ENCODE data around the gene SLC46A2.

SLC46A2 gene

GRCh38 chr9:112860451-112860850 lies 30.2 kb downstream of the SLC46A2 start:
- Histone ChIP-seq H3K36me3 (ENCODE audit: insufficient read depth, low read length) (peaks cover 7% of the 10 kb centered on the region; the same call in 1 of the 2 replicates), H3K9me3 (ENCODE audit: low read length) (no peaks in the 10 kb centered on the region), H3K27ac (ENCODE audit: low read depth, low read length, poor library complexity, severe bottlenecking) (no peak overlapping the region), H2AFZ (ENCODE audit: low read length) (no peak overlapping the region), H3K4me3 (ENCODE audit: low read depth, low read length, poor library complexity, severe bottlenecking) (no peak overlapping the region), H3F3A (ENCODE audit: insufficient read depth, low read length) (no peaks in the 10 kb centered on the region), H3K9ac (ENCODE audit: low read length) (no peak overlapping the region), H4K20me1 (ENCODE audit: insufficient read depth, low read length) (no peaks in the 10 kb centered on the region), H3K27me3 (ENCODE audit: insufficient read depth, low read length) (no peaks in the 10 kb centered on the region), H3K79me2 (ENCODE audit: insufficient read depth, low read length) (no peaks in the 10 kb centered on the region), H3K9me2 (ENCODE audit: low read depth, low read length) (no peaks in the 10 kb centered on the region), H3K4me1 (ENCODE audit: insufficient read depth, low read length, severe bottlenecking) (peaks cover 47% of the 10 kb centered on the region), H3K4me2 (ENCODE audit: low read length) (no peak overlapping the region)
- TF ChIP-seq CTCF (IDR thresholded peaks at IDR 0.05; ENCODE audit: low read length): no peak
- no peak for TF ChIP-seq EZH2 (IDR thresholded peaks at IDR 0.05; ENCODE audit: borderline replicate concordance, low read length)

GRCh38 chr9:112858625-112859147 lies 32.0 kb downstream of the SLC46A2 start:
- Histone ChIP-seq H4K20me1 (ENCODE audit: insufficient read depth, low read length) (no peaks in the 10 kb centered on the region), H2AFZ (ENCODE audit: low read length) (no peak overlapping the region), H3K79me2 (ENCODE audit: insufficient read depth, low read length) (no peaks in the 10 kb centered on the region), H3K9me2 (ENCODE audit: low read depth, low read length) (no peaks in the 10 kb centered on the region), H3K9me3 (ENCODE audit: low read length) (no peaks in the 10 kb centered on the region), H3K9ac (ENCODE audit: low read length) (no peak overlapping the region), H3K4me3 (ENCODE audit: low read depth, low read length, poor library complexity, severe bottlenecking) (no peak overlapping the region), H3K4me1 (ENCODE audit: insufficient read depth, low read length, severe bottlenecking) (peaks cover 47% of the 10 kb centered on the region), H3K27ac (ENCODE audit: low read depth, low read length, poor library complexity, severe bottlenecking) (peak overlapping the region; percentile 9), H3K27me3 (ENCODE audit: insufficient read depth, low read length) (no peaks in the 10 kb centered on the region), H3K4me2 (ENCODE audit: low read length) (no peak overlapping the region), H3F3A (ENCODE audit: insufficient read depth, low read length) (no peaks in the 10 kb centered on the region), H3K36me3 (ENCODE audit: insufficient read depth, low read length) (peaks cover 8% of the 10 kb centered on the region; the same call in 1 of the 2 replicates)
- TF ChIP-seq EZH2 (IDR thresholded peaks at IDR 0.05; ENCODE audit: borderline replicate concordance, low read length) (no peak), CTCF (IDR thresholded peaks at IDR 0.05; ENCODE audit: low read length) (no peak)

- Histone ChIP-seq H2AFZ (ENCODE audit: low read length) (no peak overlapping the region), H3K4me1 (ENCODE audit: insufficient read depth, low read length, severe bottlenecking) (peaks cover 41% of the 10 kb centered on the region), H3K27me3 (ENCODE audit: insufficient read depth, low read length) (no peaks in the 10 kb centered on the region), H3K4me2 (ENCODE audit: low read length) (no peak overlapping the region; the same call in 1 of the 2 replicates), H3K4me3 (ENCODE audit: low read depth, low read length, poor library complexity, severe bottlenecking) (no peak overlapping the region), H3K9me3 (ENCODE audit: low read length) (no peaks in the 10 kb centered on the region), H3K27ac (ENCODE audit: low read depth, low read length, poor library complexity, severe bottlenecking) (peak overlapping the region; percentile 47), H3K36me3 (ENCODE audit: insufficient read depth, low read length) (peaks cover 12% of the 10 kb centered on the region; the same call in 1 of the 2 replicates), H3K9me2 (ENCODE audit: low read depth, low read length) (no peaks in the 10 kb centered on the region), H3F3A (ENCODE audit: insufficient read depth, low read length) (no peaks in the 10 kb centered on the region), H3K79me2 (ENCODE audit: insufficient read depth, low read length) (no peaks in the 10 kb centered on the region), H3K9ac (ENCODE audit: low read length) (no peak overlapping the region), H4K20me1 (ENCODE audit: insufficient read depth, low read length) (no peaks in the 10 kb centered on the region)
- TF ChIP-seq EZH2 (IDR thresholded peaks at IDR 0.05; ENCODE audit: borderline replicate concordance, low read length): no peak
- no peak for TF ChIP-seq CTCF (IDR thresholded peaks at IDR 0.05; ENCODE audit: low read length)
These were observed 32.7 kb downstream of the SLC46A2 start for GRCh38 chr9:112858005-112858404.

All from OCI-LY1 (cell line).